GM21529 (cell line): ENCODE measurements around the gene CLEC7A.

Experiments
- ATAC-seq: cut with Tn5 transposase; IDR thresholded peaks from one replicate; pipeline ENCODE4 v1.9.1; 2021; ENCODE audit not compliant: unreplicated experiment

Gene CLEC7A

DNA sequence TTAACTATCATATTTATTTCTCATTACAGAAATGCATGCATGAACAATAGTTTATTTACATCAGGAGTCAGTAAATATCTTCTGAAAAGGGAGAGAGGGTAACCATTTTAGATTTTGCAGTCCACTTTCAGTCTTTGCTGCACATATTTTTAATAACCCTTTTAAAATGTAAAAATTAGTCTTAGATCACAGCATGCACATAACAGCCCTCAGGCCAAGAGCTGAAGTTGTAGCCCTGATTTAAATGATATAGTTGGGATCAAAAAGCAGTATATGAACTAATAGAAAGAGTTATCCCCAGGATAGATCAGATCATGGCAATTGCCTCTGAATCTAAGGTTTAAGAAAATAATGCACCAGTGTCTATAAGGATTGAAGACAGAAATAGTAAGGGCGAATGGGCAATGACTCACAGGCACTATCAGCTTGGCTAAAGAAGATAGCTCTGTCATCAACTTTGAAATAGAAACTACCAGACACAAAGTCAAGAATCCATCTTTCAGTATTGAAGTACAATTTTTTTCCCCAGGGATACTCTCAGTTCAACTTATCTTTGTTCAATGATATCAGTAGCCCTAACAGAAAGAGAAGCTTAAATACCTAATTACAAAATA is 13.1 kb upstream of the CLEC7A start:
- no peak for ATAC-seq

DNA sequence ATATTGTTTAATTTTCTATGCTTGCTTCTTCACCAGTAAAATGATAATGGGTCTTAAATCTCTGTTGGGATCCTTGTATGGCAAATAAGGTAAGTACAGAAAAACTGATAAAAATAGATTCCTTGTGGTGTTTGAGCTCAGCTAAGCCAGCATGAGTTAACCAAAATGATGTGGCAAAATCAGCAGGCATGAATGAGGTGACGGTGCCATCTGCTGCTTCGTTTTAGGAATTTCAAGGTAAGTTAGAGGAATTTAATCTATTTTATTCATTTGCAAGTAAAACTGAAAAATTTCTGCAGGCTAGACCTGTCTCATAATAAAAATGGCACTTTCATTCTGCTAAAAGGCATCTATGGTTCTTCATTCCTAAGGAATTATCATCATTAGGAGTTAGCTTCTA is 10.0 kb upstream of the CLEC7A start:
- ATAC-seq: no peak

DNA sequence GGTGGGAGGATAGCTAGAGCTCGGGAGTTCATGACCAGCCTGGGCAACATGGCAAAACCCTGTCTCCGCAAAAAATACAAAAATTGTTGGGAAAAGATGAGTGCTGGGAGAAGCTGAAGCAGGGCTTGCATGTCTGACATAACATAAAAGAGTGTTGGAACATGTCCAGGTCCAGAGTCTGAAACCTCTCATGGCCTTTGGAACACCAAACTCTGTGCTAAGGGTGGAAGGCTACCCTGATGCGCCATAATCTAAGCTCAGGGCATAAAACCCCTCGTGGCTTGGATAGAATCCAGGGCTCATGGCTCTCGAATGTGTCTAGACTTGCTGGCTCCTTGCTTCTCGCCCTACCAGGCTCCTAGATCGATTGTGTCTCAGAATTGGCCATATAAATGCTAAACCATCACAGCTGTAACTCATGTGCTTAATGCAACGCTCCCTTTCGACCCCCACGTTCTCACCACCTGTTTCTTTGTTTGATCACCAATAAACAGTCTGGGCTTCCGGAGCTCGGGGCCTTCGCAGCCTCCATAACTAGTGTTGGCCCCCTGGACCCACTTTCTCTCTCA is 6.7 kb upstream of the CLEC7A start:
- ATAC-seq: no peak

DNA sequence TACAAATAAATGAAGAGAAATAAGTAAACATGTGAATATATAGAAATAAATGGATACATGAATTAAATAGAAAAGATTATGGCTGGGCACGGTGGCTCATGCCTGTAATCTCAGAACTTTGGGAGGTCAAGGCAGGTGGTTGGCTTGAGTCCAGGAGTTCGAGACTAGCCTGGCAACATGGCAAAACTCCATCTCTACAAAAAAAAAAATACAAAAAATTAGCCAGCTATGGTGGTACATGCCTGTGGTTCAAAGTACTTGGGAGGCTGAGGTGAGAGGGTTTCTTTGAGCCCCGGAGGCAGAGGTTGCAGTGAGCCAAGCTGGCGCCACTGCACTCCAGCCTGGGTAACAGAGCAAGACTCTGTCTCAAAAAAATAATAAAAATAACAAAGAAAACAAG is 5.1 kb upstream of the CLEC7A start:
- ATAC-seq: no peak

DNA sequence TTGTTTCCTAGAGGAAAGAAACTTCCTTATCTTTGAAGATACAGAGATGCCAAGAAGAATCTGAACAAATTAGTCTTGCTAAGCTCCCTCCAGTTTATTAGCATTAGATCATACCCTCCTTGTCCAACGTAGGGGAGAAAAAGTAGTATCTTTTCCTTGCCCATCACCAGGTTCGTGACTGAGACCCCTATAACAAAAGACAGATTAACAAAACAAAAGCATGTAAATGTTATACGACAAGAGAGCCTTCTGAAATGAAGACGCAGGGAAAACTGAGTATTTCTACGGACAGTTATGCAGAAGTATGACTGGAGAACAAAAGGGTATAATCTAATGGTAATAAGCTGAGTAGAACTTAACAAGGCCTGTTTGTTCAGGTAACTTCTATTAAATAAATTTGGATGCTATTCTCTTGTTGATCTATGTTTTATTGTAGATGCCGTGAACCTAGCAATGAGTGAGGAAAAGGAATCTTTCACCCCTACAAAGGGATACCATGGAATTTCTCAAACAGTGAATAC is 2.9 kb upstream of the CLEC7A start:
- no peak for ATAC-seq

DNA sequence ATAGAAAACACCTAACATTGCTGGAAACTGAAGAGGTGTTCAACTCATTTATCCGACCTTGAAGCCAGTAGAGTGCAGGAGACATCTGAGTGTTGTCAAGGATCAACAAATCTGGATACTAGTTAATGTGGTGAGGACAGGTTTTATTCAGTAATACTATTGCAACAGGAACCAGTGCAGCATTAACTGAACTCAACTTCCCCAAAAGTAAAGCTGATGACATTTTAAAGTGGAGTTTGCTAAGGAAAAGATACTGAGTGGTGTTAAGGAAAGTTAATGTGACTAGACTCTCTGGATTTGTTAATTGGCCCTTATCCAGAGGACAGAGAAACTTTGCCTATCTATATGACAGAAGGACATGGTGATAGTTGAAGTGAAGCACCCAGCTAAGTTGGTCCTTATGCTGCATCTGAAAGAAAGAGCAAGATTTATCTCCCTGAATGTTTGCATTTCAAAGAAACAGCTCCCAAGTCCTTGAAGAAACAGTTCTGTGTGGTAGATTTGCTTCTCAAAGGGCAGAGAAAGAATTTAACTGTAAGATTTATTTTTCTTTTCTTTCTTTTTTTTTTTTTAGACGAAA is 1.2 kb upstream of the CLEC7A start:
- no peak for ATAC-seq

DNA sequence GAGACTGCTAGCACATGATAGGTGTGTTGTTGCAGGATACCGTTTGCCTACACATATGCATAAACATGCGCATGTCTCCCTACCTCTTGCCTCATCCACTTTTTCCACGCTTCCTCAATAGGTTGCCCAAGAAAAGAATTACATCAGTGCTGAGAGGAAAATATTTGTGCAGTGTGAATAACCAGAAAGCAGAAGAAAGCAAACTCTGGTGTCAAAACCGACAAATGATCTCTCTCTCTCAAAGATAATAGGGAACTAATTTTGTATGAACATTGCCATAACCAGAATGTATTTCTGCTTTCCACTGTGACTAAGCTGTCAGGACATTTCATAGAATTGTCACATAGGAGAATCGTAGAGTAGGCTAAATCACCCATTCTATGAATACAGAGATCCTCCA is 1.3 kb downstream of the CLEC7A start:
- no peak for ATAC-seq

DNA sequence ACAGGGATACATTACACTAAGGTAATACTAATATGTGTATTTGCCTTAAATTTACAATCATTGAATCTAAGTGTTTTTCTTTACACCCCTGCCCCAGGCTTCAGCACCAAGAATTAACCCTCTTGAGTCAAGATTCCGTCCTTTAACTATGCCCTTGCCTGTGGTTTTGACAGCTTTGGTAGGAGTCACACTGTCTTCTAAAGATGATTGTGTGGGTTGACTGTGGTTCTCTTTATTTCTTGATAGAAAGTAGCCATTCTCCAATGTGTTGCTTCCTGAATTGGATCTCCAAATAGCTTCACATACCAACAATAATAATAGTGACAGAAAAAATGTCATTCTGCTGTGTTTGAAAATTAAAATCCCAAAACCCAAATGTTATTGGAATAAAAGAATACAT is 3.6 kb downstream of the CLEC7A start:
- ATAC-seq: no peak

DNA sequence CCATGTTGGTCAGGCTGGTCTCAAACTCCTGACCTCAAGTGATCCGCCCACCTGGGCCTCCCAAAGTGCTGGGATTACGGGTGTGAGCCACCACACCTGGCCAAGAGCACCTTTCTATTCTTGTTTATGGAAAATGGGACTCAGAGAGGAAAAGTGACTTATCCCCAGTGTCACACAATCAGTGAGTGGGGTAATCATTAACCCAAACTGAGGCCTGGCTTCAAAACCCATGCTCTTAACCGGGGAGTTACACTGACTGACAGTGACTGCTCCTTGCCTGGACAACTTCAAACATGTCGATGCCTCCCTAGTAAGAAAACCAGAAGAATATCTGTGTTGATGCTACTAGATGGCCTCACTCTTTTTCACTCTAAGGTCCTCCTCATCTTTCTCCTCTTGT is 7.3 kb downstream of the CLEC7A start:
- no peak for ATAC-seq

DNA sequence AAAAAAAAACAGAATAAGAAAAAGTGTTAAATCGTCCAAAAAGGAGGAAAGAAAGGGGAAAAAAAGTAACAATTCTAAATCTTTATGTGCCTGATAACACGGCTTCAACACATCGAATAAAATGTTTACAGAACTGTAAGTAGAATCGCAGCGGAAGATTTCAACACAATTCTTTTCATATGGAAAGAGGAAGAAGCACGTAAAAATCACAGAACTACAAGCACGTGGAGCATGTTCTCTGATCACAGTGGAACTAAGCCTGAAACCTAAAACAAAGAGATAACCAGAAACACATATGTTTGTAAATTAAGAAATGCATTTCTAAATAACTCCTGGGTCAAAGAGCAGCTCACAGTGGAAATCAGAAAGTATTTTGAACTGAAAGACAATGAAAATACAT is 8.7 kb downstream of the CLEC7A start:
- ATAC-seq: no peak

DNA sequence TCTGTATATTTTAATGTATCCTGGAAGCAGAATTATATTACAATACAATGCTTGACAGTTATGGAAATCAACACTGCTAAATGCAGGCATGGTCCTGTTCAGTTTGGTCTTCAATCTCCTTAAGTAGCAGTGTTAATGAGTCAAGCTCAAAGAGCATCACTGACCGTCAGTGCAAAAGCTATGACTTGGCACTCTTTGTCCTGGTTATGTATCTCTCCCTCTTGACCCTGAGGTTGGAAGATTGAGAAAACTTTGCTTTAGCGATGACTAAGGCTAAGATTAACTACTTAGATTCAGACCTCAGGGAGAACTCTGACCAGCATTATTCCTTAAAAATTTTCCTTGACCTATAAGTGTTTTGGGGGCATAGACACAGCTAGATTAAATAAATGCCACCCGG is 10.9 kb downstream of the CLEC7A start:
- no peak for ATAC-seq

DNA sequence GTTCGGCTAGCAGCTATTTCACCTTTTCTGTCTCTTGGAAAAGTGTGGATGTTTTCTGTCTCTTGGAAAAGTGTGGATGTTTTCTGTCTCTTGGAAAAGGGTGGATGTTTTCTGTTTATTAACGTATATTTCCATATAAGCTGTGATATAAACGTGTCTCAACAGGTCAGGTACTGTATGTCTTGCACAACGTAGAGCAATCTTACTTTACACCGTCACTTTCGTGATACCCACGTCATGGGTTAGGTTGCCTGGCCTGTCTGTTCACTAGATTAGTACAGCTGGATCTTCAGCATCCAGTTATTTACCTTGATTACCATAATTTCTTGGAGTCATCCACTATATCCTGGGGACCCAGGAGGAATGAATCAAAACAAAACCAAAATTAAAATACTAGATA is 14.1 kb downstream of the CLEC7A start:
- no peak for ATAC-seq

DNA sequence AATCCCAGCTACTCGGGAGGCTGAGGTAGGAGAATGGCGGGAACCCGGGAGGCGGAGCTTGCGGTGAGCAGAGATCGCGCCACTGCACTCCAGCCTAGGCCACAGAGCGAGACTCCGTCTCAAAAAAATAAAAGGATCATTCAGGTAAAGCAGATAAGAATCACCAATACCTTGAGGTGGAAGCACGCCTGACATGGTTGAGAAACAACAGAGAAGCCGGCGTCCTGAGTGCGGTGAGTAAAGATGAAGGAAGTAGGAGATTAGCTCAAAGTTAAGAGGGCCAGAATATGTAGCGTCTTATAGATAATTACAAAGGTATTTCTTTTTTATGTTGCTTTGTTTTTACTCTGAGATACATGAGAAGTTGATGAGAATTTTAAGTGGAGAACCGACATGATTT is 14.7 kb downstream of the CLEC7A start:
- ATAC-seq: no peak

DNA sequence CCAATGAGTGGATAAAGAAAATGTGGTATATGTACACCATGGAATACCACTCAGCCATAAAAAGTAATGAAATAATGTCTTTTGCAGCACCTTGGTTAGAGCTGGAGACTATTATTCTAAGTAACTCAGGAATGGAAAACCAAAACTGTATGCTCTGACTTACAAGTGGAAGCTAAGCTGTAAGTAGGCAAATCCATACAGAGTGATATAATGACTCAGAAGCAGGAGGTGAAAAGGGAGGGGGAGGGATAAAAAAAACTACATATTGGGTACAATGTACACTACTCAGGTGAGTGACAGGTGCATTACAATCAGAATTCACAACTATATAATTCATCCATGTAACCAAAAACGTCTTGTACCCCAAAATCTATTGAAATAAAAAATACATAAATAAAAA is 16.1 kb downstream of the CLEC7A start:
- no peak for ATAC-seq

DNA sequence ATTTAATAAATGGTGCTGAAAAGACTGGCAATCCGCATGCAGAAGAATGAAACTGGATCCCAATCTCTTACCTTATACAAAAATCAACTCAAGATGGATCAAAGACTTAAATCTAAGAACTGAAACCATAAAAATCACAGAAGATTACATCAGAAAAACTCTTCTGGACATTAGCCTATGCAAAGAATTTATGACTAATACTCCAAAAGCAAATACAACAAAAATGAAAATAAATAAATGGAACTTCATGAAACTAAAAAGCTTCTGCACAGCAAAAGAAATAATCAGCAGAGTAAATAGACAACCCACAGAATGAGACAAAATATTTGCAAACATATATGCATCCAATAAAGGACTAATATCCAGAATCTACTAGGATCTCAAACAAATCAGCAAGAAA is 16.9 kb downstream of the CLEC7A start:
- ATAC-seq: no peak

DNA sequence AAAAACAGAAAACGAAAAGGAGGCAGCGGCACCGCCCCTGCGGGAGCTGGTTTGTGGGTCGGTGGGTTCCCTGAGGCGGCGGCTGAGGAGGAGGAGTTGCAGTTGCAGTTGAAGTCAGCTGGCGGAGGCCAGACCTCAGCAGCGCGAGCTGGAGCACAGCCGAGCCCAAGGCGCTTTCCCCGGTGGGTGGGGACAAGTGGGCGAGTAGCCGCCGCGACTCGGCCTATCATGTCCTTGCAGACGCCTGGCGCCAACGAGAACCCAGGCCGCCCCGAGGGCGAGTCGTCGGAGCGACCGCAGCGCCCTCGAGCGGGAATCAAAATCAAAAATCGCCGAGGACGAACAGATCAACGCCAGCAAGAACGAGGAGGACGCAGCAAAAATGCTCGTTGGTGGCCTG is 18.5 kb downstream of the CLEC7A start:
- no peak for ATAC-seq

DNA sequence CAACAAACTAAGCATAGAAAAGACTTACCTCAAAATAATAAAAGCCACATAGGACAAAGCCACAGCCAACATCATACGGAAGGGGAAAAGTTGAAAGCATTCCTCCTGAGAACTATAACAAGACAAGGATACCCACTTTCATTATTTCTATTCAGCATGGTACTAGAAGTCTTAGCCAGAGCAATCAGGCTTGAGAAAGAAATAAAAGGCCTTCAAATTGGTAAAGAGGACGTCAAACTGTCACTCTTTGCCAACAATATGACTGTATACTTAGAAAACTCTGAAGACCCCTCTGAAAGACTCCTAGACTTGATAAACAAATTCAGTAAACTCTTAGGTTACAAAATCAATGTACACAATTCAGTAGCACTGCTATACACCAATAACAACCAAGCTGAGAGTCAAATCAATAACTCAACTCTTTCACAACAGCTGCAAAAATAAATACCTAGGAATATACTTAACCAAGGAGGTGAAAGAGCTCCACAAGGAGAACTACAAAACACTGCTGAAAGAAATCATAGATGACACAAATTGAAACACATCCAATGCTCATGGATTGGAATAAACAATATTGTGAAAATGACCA is 19.6 kb downstream of the CLEC7A start:
- ATAC-seq: no peak

DNA sequence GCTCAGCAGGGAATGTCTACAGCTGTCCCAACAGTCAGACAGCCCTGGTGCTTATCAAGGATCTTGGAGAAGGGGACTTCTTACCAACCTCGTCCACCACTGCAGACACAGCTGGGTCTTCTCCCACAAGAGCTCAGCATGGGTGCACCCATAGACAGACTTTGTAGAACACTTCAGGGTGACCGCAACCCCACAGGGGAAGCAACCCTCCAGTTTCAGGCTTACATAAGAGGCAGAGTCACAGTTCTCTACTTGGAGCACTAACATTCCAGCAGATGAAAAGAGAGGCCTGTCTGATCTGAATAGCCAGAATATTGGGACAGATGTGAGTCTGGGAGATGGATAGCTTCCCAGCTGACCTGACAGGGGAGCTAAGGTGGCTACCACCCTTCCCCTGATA is 27.7 kb downstream of the CLEC7A start:
- ATAC-seq: no peak

DNA sequence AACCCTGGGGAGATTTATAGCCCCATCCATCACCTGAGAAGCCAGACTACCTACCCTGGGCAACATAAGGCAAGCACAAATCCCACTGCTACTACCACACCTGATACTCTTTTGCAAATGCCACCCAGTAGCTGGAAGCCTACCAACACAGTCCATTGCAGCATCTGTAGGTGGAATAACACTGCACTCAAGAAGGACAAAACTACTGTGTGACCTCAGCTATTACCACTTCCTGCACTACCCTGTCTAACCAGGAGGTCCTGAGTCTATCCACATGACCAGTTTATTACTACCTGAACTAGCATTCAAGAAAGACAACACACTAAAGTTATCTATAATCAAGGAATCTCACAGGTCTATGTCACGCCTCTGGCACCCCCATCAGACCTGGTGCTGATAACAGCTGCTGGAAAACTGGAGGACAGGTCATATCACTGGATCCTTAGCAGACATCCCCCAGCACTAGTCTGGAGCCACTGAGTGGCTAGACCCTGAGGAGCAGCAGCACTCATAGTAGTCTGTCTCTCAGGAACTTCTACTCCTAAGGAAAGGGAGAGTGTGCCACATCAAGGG is 28.3 kb downstream of the CLEC7A start:
- no peak for ATAC-seq

DNA sequence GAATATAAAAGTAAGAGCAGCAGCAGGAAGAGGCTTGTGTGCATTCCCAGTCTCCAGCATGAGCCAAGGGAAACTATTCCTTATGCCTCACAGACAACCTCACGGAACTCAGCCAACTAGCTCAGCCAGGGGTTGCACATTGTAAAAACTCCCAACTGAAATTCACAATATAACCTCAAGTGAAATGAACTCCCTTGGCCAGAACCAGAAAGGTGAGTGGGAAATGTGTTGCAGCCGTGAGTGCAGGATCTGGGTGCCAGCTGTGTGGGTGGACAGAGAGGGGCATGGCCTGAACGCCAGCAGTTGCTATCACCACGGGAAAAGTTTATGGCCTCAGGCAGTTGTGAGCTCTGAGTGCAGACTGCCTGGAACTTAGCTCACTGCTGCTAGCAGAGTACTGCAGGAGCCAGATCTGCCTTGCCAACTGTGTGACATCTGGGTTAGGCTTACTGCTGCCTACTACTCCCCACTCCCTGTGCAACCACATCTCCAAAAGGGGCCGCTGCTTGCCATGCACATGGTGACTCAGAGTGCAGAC is 28.9 kb downstream of the CLEC7A start:
- ATAC-seq: no peak

DNA sequence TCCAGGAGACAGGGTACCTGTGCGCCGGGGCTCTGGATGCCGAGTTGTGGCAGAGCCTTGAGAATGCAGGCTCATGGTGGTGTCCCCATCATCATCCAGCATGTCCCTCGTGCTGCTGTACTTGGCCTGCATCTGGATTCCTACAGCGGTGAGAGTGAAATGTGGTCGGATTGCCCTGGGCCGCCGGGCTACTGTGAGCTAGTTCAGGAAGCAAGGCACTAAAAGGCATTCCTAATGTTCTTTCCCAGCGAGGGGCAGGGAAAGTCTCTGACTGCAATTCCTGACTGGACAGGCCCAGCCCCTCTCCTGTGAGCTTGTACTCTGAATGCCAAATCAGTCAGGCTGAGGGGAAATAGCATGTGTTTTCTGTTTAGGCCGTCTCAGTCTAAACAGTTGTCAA is 31.2 kb downstream of the CLEC7A start, which contains the start of gene CLEC1A:
TSS of gene CLEC1A (minus strand) at position 195 of the 400 bp plus-strand sequence. CDS start at position 132, 63 bp downstream.
- no peak for ATAC-seq

DNA sequence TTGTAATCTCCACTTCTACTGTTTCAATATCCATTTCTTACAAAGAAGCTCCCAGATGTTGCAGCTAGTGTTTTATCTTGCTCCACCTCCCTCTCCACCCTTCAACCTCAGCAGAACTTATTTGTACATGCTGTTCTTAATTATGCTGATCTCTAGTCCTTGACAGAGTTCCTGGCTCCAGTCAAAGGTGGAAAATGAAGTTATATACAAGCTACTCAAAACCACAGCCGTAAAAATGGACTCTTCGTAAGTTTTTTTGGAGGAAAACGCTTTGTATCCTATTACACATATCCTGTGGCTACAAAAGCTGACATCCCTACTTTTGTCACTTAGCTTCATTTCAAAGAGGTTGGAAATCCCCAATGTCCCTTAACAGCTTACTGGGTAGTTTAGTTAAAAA is 32.5 kb downstream of the CLEC7A start:
- ATAC-seq: no peak
